H9 (cell line): ENCODE measurements around the gene SYP. TPM values are rescaled to one million over a fixed set of nuclear protein-coding genes. Genes with fewer than 3 reads are reported as not detected.

ENCODE experiments used
- DNase-seq: peaks from one replicate; pipeline ENCODE4 v3.0.0-alpha.2; 2017
- H2AFZ ChIP-seq: one replicate; pipeline ENCODE4 v1.6.1; 2013; ENCODE audit warnings: mild to moderate bottlenecking, low read length, control low read depth, moderate library complexity
- H2AK5ac ChIP-seq: 2 replicates; pipeline ENCODE4 v1.6.1; 2013; ENCODE audit warnings: low read length, control low read depth, mixed read lengths; ENCODE audit not compliant: insufficient read length
- H2BK120ac ChIP-seq: one replicate; pipeline ENCODE4 v1.6.1; 2013; ENCODE audit warnings: low read depth, mild to moderate bottlenecking, low read length, control low read depth, inconsistent platforms; ENCODE audit not compliant: poor library complexity, severe bottlenecking
- H2BK12ac ChIP-seq: 2 replicates; pipeline ENCODE4 v1.6.1; 2013; ENCODE audit warnings: low read length, control low read depth, mixed read lengths, low read depth; ENCODE audit not compliant: insufficient read length
- H2BK15ac ChIP-seq: 2 replicates; pipeline ENCODE4 v1.6.1; 2013; ENCODE audit warnings: low read depth, low read length, control low read depth
- H2BK20ac ChIP-seq: one replicate; pipeline ENCODE4 v1.6.1; 2013; ENCODE audit warnings: low read depth, mild to moderate bottlenecking, low read length, control low read depth, inconsistent platforms; ENCODE audit not compliant: poor library complexity, severe bottlenecking
- H2BK5ac ChIP-seq: 2 replicates; pipeline ENCODE4 v1.6.1; 2013; ENCODE audit warnings: low read length, control low read depth, mixed read lengths; ENCODE audit not compliant: insufficient read length
- H3K14ac ChIP-seq: 2 replicates; pipeline ENCODE4 v1.6.1; 2013; ENCODE audit warnings: low read length, control low read depth; ENCODE audit not compliant: insufficient read depth
- H3K18ac ChIP-seq: 2 replicates; pipeline ENCODE4 v1.6.1; 2013; ENCODE audit warnings: low read depth, mild to moderate bottlenecking, mixed read lengths, low read length, control low read depth; ENCODE audit not compliant: insufficient read length
- H3K23ac ChIP-seq: 2 replicates; pipeline ENCODE4 v1.6.1; 2013; ENCODE audit warnings: low read length, control low read depth, mixed read lengths, low read depth; ENCODE audit not compliant: insufficient read length
- H3K23me2 ChIP-seq: 2 replicates; pipeline ENCODE4 v1.6.1; 2013; ENCODE audit warnings: low read depth, mild to moderate bottlenecking, mixed read lengths, low read length, control low read depth; ENCODE audit not compliant: insufficient read length, poor library complexity, severe bottlenecking
- H3K27ac ChIP-seq: 2 replicates; pipeline ENCODE4 v1.5.1; 2013; ENCODE audit warnings: low read length, control low read depth, mixed read lengths, low read depth; ENCODE audit not compliant: insufficient read length
- H3K27me3 ChIP-seq: 2 replicates; pipeline ENCODE4 v1.6.1; 2013; ENCODE audit warnings: low read length, control low read depth, inconsistent platforms; ENCODE audit not compliant: insufficient read depth
- H3K4ac ChIP-seq: 2 replicates; pipeline ENCODE4 v1.6.1; 2013; ENCODE audit warnings: low read depth, mild to moderate bottlenecking, control low read depth, inconsistent platforms, low read length, moderate library complexity
- H3K4me1 ChIP-seq: 2 replicates; pipeline ENCODE4 v1.6.1; 2013; ENCODE audit warnings: low read length, control low read depth, inconsistent platforms; ENCODE audit not compliant: insufficient read depth
- H3K4me2 ChIP-seq: 2 replicates; pipeline ENCODE4 v1.6.1; 2013; ENCODE audit warnings: low read length, control low read depth, mixed read lengths; ENCODE audit not compliant: insufficient read length, insufficient read depth
- H3K56ac ChIP-seq: 2 replicates; pipeline ENCODE4 v1.6.1; 2013; ENCODE audit warnings: low read depth, mild to moderate bottlenecking, mixed read lengths, low read length, control low read depth; ENCODE audit not compliant: insufficient read length
- H3K79me1 ChIP-seq: 2 replicates; pipeline ENCODE4 v1.6.1; 2013; ENCODE audit warnings: low read depth, mild to moderate bottlenecking, moderate library complexity, low read length, control low read depth, inconsistent platforms; ENCODE audit not compliant: insufficient read depth, poor library complexity, severe bottlenecking
- H3K79me2 ChIP-seq: 2 replicates; pipeline ENCODE4 v1.6.1; 2013; ENCODE audit warnings: low read length, control low read depth, inconsistent platforms; ENCODE audit not compliant: insufficient read depth
- H3K9ac ChIP-seq: 2 replicates; pipeline ENCODE4 v1.6.1; 2013; ENCODE audit warnings: low read length, control low read depth, mixed read lengths; ENCODE audit not compliant: insufficient read length; ENCODE audit errors: extremely low read depth
- H3K9me3 ChIP-seq: one replicate; pipeline ENCODE4 v1.6.1; 2013; ENCODE audit warnings: low read depth, low read length, inconsistent platforms; ENCODE audit not compliant: control insufficient read depth
- H3T11ph ChIP-seq: one replicate; pipeline ENCODE4 v1.6.1; 2013; ENCODE audit warnings: mild to moderate bottlenecking, low read length, control low read depth, inconsistent platforms
- H4K20me1 ChIP-seq: one replicate; pipeline ENCODE4 v1.6.1; 2013; ENCODE audit not compliant: control insufficient read depth, insufficient read length, insufficient read depth
- H4K5ac ChIP-seq: 2 replicates; pipeline ENCODE4 v1.6.1; 2013; ENCODE audit warnings: low read depth, mild to moderate bottlenecking, mixed read lengths, low read length, control low read depth; ENCODE audit not compliant: insufficient read length
- H4K8ac ChIP-seq: replicated peaks from 2 replicates; pipeline ENCODE4 v1.6.1; 2013; ENCODE audit warnings: low read length, control low read depth, mixed read lengths, low read depth; ENCODE audit not compliant: insufficient read length
- H4K91ac ChIP-seq: 2 replicates; pipeline ENCODE4 v1.6.1; 2013; ENCODE audit warnings: low read depth, mild to moderate bottlenecking, moderate library complexity, mixed read lengths, low read length, control low read depth; ENCODE audit not compliant: insufficient read length
- H3K27ac Mint-ChIP-seq, 3 experiments: 2 replicates in 2 of 3; 3 replicates in 1 of 3; pipeline ENCODE4 v1.8.0; 2020 to 2021; ENCODE audit warnings: mixed read lengths in 3 of 3, mild to moderate bottlenecking in 1 of 3, moderate library complexity in 1 of 3
- H3K27me3 Mint-ChIP-seq: 2 replicates; pipeline ENCODE4 v1.8.0; 2021; ENCODE audit warnings: low read depth, mild to moderate bottlenecking, moderate library complexity, mixed read lengths
- H3K36me3 Mint-ChIP-seq, 3 experiments: 2 replicates in 2 of 3; 3 replicates in 1 of 3; pipeline ENCODE4 v1.8.0; 2020 to 2021; ENCODE audit warnings: low read depth in 3 of 3, mixed read lengths in 3 of 3; ENCODE audit not compliant: insufficient read depth in 1 of 3
- H3K4me1 Mint-ChIP-seq, 2 experiments: 2 replicates each; pipeline ENCODE4 v1.8.0; 2020; ENCODE audit warnings: mixed read lengths in 2 of 2
- H3K4me3 Mint-ChIP-seq, 2 experiments: 2 replicates in 1 of 2; 3 replicates in 1 of 2; pipeline ENCODE4 v1.8.0; 2020 to 2021; ENCODE audit warnings: mild to moderate bottlenecking in 2 of 2, mixed read lengths in 2 of 2, moderate library complexity in 1 of 2
- H3K9me3 Mint-ChIP-seq, 2 experiments: 2 replicates in 1 of 2; 3 replicates in 1 of 2; pipeline ENCODE4 v1.8.0; 2020; ENCODE audit warnings: mild to moderate bottlenecking in 2 of 2, mixed read lengths in 2 of 2, moderate library complexity in 1 of 2
- CTCF ChIP-seq: fragments of 200-600 bp; sonication (generic); conservative IDR thresholded peaks from 3 replicates; pipeline ENCODE4 v1.8.0; 2021; ENCODE audit warnings: antibody characterized with exemption, mild to moderate bottlenecking
- WGBS: extraction: QIAGEN DNeasy Blood & Tissue Kit; methylation state at CpG from one replicate; pipeline ENCODE4 v1.1.7; 2013; ENCODE audit warnings: missing lambda C conversion rate, low lambda C conversion rate, mixed read lengths; ENCODE audit not compliant: insufficient read length; ENCODE audit errors: extremely low coverage; 5-methylcytosine and 5-hydroxymethylcytosine counted together
- total RNA-seq: library from RNA; stranded (reverse); gene quantifications from 2 replicates; pipeline ENCODE4 v1.2.1, GENCODE V29; 2021

The SYP gene
- total RNA-seq, 1 experiment from 2014 or later, result 1.8 TPM

GRCh38 chrX:49204017-49204416, 4.0 kb upstream of the SYP start:
- no peak overlapping the region for H2BK15ac ChIP-seq
- no peaks in the 10 kb centered on the region for H3K4me1 ChIP-seq
- no peak overlapping the region for H2BK5ac ChIP-seq
- WGBS, result no CpG with 5 or more reads among the region's 6 CpGs
- H3T11ph ChIP-seq, result no peak overlapping the region
- H3K9ac ChIP-seq, result no peak overlapping the region
- no peak overlapping the region for H3K18ac ChIP-seq
- no peak overlapping the region for H4K91ac ChIP-seq
- H4K5ac ChIP-seq, result no peak overlapping the region
- DNase-seq, result no peak
- no peak overlapping the region for H3K56ac ChIP-seq
- no peak overlapping the region for H3K4me2 ChIP-seq
- no peak overlapping the region for H2BK12ac ChIP-seq
- no peak overlapping the region for H2AK5ac ChIP-seq
- Mint-ChIP-seq H3K36me3 (peaks cover 0 to 7% (median 0%) of the 10 kb centered on the region in 3 experiments; a peak in 2 of 7 replicates), H3K27me3 (peaks cover 4% of the 10 kb centered on the region), H3K9me3 (peaks cover 59 to 74% of the 10 kb centered on the region in 2 experiments), H3K4me1 (peaks cover 4 to 15% of the 10 kb centered on the region in 2 experiments; a peak in 3 of 4 replicates), H3K27ac (no peak overlapping the region), H3K4me3 (no peak overlapping the region)
- no peak overlapping the region for H3K4ac ChIP-seq
- H3K14ac ChIP-seq, result no peak overlapping the region
- H3K9me3 ChIP-seq, result peaks cover 18% of the 10 kb centered on the region
- H3K23me2 ChIP-seq, result peaks cover 10% of the 10 kb centered on the region
- no peak overlapping the region for H2AFZ ChIP-seq
- no peaks in the 10 kb centered on the region for H4K20me1 ChIP-seq
- H2BK120ac ChIP-seq, result no peak overlapping the region
- no peak overlapping the region for H2BK20ac ChIP-seq
- H3K27ac ChIP-seq, result no peak overlapping the region
- no peaks in the 10 kb centered on the region for H3K79me1 ChIP-seq
- H4K8ac ChIP-seq, result no peak overlapping the region
- no peaks in the 10 kb centered on the region for H3K79me2 ChIP-seq
- no peak for TF ChIP-seq CTCF
- no peaks in the 10 kb centered on the region for H3K27me3 ChIP-seq
- H3K23ac ChIP-seq, result no peak overlapping the region
